HG03196 (cell line): ENCODE results near the gene MYCL.
"Not testable (repeated sequence)": the region's sequence is repeated elsewhere in the genome, so short reads cannot be mapped to it uniquely, and the experiment has no call there.

Source experiments
- ATAC-seq: cut with Tn5 transposase; IDR thresholded peaks from one replicate; pipeline ENCODE4 v1.9.1; 2021; ENCODE audit not compliant: unreplicated experiment

MYCL gene

GRCh38 chr1:39919545-39919944 is 17.8 kb upstream of the MYCL start:
- peak; percentile 56 for ATAC-seq

GRCh38 chr1:39917825-39918224 is 16.1 kb upstream of the MYCL start:
- no peak for ATAC-seq

- ATAC-seq = no peak
These were observed 13.9 kb upstream of the MYCL start for GRCh38 chr1:39915499-39916129.

- ATAC-seq = not testable (repeated sequence)
These were observed 11.4 kb upstream of the MYCL start for GRCh38 chr1:39913136-39913535.

GRCh38 chr1:39910263-39910662 is 8.5 kb upstream of the MYCL start:
- ATAC-seq = no peak

GRCh38 chr1:39908534-39908933 is 6.8 kb upstream of the MYCL start:
- ATAC-seq = no peak

- ATAC-seq = no peak
These were observed 6.1 kb upstream of the MYCL start for GRCh38 chr1:39907528-39908453.

GRCh38 chr1:39905172-39905571 is 3.5 kb upstream of the MYCL start:
- no peak for ATAC-seq

- ATAC-seq = no peak
These were observed 717 bp upstream of the MYCL start for GRCh38 chr1:39902460-39902807.

GRCh38 chr1:39901464-39901713 is 328 bp downstream of the MYCL start:
- ATAC-seq = no peak

- no peak for ATAC-seq
These were observed 854 bp downstream of the MYCL start for GRCh38 chr1:39900662-39901463.

GRCh38 chr1:39899611-39900538 is 1.8 kb downstream of the MYCL start:
- ATAC-seq = no peak

- no peak for ATAC-seq
These were observed 2.8 kb downstream of the MYCL start for GRCh38 chr1:39898648-39899603.

GRCh38 chr1:39898191-39898590 is 3.5 kb downstream of the MYCL start:
- no peak for ATAC-seq

- ATAC-seq = no peak
These were observed 4.6 kb downstream of the MYCL start for GRCh38 chr1:39896909-39897685.

GRCh38 chr1:39895731-39896480 is 5.8 kb downstream of the MYCL start:
- no peak for ATAC-seq

GRCh38 chr1:39894884-39895495 is 6.7 kb downstream of the MYCL start:
- no peak for ATAC-seq
